Amniotic stem cell (primary cell): ENCODE results near the gene FAM83B.
"Not testable (repeated sequence)": the region's sequence is repeated elsewhere in the genome, so short reads cannot be mapped to it uniquely, and the experiment has no call there.

Experiments used
- DNase-seq: peaks from one replicate; lab custom pipeline; 2025; lab: John Stamatoyannopoulos, UW

The FAM83B gene

DNA sequence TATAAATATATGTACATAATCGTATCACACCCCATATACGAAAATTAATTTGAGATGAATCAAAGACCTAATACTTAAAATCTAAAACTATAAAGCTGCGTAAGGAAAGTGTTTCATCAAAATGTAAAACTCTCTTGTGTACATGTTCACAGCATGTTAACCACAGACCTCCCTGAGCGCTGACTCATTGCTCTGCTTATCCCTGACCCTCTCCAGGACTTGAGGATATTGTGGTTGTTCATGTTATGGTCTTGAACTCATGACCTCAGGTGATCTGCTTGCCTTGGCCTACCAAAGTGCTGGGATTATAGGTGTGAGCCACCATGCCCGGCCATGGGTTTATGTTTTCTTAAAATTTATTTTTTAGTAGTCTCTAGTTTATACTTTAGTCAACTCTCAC, 14.2 kb downstream of the FAM83B start:
- no peak for DNase-seq

DNA sequence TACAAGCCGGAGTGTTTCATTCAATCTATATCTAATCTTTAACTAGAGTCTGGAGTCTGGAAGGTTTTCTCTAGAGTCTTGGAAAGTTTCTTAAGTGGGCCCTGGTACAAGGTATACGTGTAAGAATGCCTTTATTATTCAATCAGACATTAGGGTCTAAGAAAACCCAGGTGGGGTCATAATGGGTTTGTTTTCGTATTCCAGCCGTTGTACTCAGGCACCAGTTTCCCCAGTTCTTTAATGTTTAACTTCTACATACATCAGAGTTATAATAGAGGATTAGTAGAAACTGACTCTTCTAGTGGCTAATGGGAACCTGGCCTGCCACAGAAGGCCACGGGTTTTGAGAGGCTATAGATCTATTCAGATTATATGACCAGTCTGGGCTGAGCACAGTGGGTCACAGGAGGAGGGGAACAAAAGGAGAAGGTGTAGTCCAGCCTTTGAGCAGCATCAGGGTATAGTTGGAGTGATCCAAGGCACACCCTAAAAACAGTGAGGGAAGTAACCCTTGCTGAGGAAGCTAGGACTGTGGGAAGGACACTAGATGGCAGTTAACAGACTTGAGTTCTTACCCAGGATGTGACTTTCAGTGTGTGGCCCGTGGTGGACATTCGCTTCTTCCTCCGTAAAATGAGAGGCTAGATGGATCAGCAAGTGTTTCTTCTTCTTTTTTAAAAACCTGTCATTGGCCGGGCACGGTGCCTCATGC, 15.5 kb downstream of the FAM83B start:
- DNase-seq, result no peak

GRCh38 chr6:54864272-54864671, 17.7 kb downstream of the FAM83B start:
- DNase-seq, result no peak

DNA sequence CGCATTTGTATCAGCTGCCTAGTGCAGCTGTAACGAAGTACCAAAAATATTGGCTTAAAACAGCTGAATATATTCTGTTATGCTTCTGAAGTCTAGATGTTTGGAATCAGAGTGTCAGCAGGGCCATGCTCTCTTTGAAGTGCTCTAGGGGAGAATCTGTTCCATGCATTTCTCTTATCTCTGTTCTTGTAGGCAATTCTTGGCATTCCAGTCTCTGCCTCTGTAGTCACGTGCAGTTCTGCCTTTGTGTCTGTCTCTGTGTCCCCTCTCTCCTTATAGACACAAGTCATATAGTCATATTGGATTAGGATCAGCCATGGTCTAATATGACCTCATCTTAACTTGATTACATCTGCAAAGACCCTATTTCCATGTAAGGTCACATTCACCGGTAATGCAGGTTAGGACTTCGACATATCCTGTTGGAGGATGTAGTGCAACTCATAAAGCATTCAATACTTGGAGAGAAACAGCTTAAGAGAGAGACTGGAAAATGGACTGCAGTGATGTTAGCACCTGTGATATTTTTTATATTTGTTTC, 18.6 kb downstream of the FAM83B start:
- no peak for DNase-seq

- no peak for DNase-seq
These were observed 22.0 kb downstream of the FAM83B start for GRCh38 chr6:54868556-54868955.

DNA sequence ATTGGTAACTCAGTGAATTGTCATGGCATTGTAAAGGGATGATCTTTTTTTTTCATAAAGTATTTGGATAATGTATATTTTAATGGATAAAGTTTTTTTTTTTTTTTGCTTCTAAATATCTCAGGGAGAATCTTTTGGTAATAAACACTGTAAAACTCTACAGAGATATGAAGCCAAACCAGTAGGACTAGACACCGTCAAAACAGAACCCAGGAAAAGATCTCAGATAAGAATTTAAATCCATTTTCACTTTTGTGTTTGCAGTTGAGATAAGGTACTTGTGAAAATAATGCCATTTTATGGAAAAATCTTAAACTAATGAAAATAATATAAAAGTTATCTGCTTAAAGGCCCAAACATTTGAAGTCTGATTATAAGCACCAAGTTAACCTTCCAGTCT, 27.0 kb downstream of the FAM83B start:
- no peak for DNase-seq

GRCh38 chr6:54874349-54875048, 27.9 kb downstream of the FAM83B start:
- no peak for DNase-seq

DNA sequence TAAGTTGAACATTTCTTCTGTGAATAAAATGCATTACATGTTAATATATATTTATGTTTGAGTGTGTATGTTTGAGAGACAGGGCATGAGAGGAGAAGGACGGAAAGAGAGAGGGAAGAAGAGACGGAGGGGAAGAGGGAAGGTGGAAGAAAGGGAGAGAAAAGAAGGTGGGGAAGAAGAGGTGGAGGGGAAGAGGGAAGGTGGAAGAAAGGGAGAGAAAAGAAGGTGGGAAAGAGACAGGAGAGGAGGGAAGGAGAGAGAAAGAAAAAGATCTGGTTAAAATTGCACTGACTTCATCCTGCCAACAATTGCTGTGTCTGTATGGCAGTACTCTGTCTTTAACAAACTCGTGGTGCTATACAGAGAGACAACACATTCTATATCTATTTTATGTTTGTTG, 29.0 kb downstream of the FAM83B start:
- DNase-seq, result no peak

- no peak for DNase-seq
These were observed 29.8 kb downstream of the FAM83B start for GRCh38 chr6:54876365-54876764.

DNA sequence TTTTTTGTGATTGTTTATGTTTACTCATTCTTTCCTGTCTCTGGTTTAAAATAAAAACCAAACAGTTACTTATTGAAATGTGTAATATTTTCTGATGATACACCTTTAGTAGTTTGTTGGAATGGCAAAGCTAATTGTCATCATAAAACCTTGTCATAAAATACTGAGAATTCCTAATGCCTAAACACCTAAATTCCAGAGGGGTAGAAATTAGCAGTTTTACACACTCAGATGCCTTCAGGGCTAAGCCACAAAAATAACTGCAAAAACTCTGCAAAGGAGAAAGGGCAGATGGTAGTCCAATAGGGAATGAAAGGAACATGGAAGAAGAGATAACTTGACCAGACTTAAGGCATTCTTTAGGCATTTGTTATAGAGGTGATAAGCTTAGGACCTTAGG, 30.3 kb downstream of the FAM83B start:
- no peak for DNase-seq

DNA sequence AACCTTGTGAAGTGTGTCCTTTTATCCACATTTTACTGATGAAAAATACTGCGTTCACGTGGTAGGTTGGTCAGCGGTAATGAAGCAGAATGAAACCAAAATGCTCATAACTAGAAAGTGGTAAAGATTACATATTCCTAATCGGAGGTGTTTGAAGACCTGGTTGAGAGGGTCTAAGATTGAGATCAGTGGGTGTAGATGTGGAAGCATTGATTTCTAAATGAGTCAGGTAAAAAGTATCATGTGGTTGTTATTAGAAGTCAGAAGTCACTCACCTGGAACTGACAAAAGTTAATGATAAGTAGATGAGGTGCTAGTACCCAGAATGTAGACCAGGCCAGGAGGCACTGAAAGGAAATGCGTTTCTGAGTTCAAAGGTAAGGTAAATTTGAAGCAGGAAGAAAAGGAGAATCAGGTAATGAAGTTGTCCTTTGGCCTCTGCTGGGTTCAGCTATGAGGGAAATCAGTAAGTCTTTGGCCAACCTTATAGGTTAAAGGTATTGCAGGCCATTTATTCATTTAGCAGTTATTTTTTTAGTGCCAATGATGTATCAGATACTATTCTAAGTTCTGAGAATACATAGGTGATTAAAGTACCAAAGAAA, 31.2 kb downstream of the FAM83B start:
- DNase-seq, result no peak

- no peak for DNase-seq
These were observed 32.1 kb downstream of the FAM83B start for GRCh38 chr6:54878718-54879117.

DNA sequence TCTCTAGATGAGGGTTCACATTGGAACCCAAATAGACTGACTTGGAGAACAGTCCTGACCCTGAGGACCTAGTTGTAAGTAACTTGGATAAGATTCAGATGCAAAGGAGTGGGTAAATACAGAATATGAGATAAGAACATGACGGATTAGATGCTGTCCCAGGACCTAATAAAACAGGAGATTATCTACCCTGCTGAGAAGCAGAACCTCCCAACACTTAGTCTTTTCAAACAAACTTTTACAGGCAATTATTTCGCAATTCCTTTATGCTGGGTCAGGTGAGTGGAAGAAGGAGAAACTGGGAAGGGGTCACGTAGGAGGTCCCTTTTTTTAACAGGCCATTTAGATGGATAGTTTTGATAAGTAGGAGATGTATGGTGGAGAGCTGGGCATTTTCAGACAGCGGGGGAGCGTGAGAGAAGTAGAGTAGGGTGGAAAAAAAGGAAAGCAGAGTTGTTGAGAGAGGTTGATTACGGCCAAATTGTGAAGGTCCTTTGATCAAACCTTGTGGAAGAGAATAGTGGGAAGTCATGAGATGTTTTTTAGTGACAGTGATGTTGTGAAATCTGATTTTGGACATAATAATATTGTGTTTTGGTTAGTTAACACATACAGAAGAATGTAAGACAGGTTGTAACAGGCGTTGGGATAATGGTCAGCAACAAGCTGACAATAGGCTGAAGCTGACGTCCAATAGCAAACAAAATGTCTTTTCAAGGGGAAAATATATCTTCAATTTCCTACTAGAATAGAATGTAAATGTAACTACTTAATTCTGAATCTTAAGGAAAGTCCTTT, 32.8 kb downstream of the FAM83B start:
- DNase-seq, result no peak

GRCh38 chr6:54881067-54881730, 34.6 kb downstream of the FAM83B start:
- no peak for DNase-seq

GRCh38 chr6:54881891-54882290, 35.3 kb downstream of the FAM83B start:
- DNase-seq, result not testable (repeated sequence)

- no peak for DNase-seq
These were observed 40.5 kb downstream of the FAM83B start for GRCh38 chr6:54886932-54887584.

DNA sequence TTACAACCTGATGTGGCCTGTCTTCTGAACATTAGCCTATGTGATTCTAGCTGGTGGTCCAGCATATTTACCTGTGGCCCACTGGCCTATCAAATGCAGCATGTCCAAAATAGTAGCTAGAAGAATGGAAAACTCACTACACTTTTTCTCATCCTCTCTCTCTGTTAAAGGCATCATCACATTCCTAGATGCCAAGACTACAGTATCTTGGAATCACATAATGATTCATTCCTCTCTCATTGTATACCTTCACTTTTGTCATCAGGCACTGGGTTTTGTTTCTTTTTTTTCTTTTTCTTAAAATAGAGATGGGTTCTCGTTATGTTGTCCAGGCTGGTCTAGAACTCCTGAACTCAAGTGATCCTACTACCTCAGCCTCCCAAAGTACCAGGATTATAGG, 45.0 kb downstream of the FAM83B start:
- no peak for DNase-seq

- DNase-seq, result peak; percentile 16
These were observed 46.3 kb downstream of the FAM83B start for GRCh38 chr6:54892831-54893230.

GRCh38 chr6:54893818-54894217, 47.2 kb downstream of the FAM83B start:
- no peak for DNase-seq

- no peak for DNase-seq
These were observed 49.7 kb downstream of the FAM83B start for GRCh38 chr6:54896302-54896701.
